Measurements from ENCODE around the gene NBAS.
A peak's percentile ranks its signal among the peaks of the same experiment; 100 is the strongest.

Gene NBAS

DNA sequence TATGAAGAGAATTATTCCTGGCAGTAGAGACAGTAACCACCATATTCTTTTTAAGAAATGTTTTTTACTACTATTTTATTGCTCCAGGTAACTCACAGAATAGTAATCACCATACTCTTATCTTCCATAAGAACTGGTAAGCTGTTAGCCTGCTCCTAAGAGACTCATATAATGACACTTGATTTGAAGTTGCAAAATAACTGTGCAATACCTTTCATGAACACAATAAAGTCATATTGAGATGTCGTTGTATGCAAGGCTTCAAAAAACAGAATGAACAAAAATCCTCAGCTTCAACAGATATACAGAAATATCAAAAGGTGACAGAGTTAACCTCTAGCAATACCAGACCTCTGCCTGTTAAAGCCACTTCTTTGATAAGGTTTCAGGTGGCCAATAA, 360.1 kb downstream of the NBAS start:
- H3K4me2 ChIP-seq (ENCODE audit: low read length), result no peak overlapping the region
- no peak overlapping the region for H4K8ac ChIP-seq (ENCODE audit: low read depth, low read length)
- no peaks in the 10 kb centered on the region for H3K36me3 ChIP-seq (ENCODE audit: control insufficient read depth, insufficient read depth, low read length)
- H3K4ac ChIP-seq (ENCODE audit: low read depth, low read length), result no peak overlapping the region
- no peak overlapping the region for H2BK120ac ChIP-seq (ENCODE audit: low read depth, low read length)
- no peak overlapping the region for H2BK15ac ChIP-seq (replicated peaks; ENCODE audit: low read depth)
- no peak overlapping the region for H3K56ac ChIP-seq (ENCODE audit: low read length)
- H3K4me1 ChIP-seq (ENCODE audit: control insufficient read depth, low read depth, low read length), result no peaks in the 10 kb centered on the region
- WGBS (ENCODE audit: extremely low coverage, insufficient coverage, low lambda C conversion rate), result no CpG with 5 or more reads among the region's 1 CpG
- H3K79me1 ChIP-seq (ENCODE audit: low read length), result no peaks in the 10 kb centered on the region
- no peak overlapping the region for H3K4me3 ChIP-seq (ENCODE audit: low read length)
- H2BK5ac ChIP-seq (ENCODE audit: low read length), result no peak overlapping the region
- no peak overlapping the region for H3K23ac ChIP-seq (ENCODE audit: low read length)
- H3K18ac ChIP-seq (ENCODE audit: low read length), result no peak overlapping the region
- no peak overlapping the region for H2AK5ac ChIP-seq (ENCODE audit: low read length)
- H3K27ac ChIP-seq (ENCODE audit: low read depth, low read length), result no peak overlapping the region
- no peak overlapping the region for H4K5ac ChIP-seq (ENCODE audit: low read length)
- no peak overlapping the region for H3K9ac ChIP-seq (ENCODE audit: low read length)
- H3K27me3 ChIP-seq (ENCODE audit: insufficient read depth, low read length, poor library complexity), result no peaks in the 10 kb centered on the region
- H3K79me2 ChIP-seq (ENCODE audit: control insufficient read depth, insufficient read depth, low read length), result no peaks in the 10 kb centered on the region
- DNase-seq, result no peak

GRCh38 chr2:15200581-15200980, 360.6 kb downstream of the NBAS start:
- H4K5ac ChIP-seq (ENCODE audit: low read length), result no peak overlapping the region

GRCh38 chr2:15198051-15198450, 363.1 kb downstream of the NBAS start:
- no peak overlapping the region for H3K4me3 ChIP-seq (ENCODE audit: low read length)
- WGBS (ENCODE audit: extremely low coverage, insufficient coverage, low lambda C conversion rate), result no CpG with 5 or more reads among the region's 3 CpGs
- no peak overlapping the region for H2BK120ac ChIP-seq (ENCODE audit: low read depth, low read length)
- no peak overlapping the region for H2BK5ac ChIP-seq (ENCODE audit: low read length)
- no peak overlapping the region for H3K18ac ChIP-seq (ENCODE audit: low read length)
- H2AK5ac ChIP-seq (ENCODE audit: low read length), result no peak overlapping the region
- no peak overlapping the region for H3K27ac ChIP-seq (ENCODE audit: low read depth, low read length)
- no peak overlapping the region for H2BK15ac ChIP-seq (replicated peaks; ENCODE audit: low read depth)
- no peak overlapping the region for H3K9ac ChIP-seq (ENCODE audit: low read length)
- H3K4ac ChIP-seq (ENCODE audit: low read depth, low read length), result no peak overlapping the region
- H3K4me2 ChIP-seq (ENCODE audit: low read length), result no peak overlapping the region
- no peak overlapping the region for H4K8ac ChIP-seq (ENCODE audit: low read depth, low read length)
- no peak overlapping the region for H3K56ac ChIP-seq (ENCODE audit: low read length)
- no peak overlapping the region for H4K5ac ChIP-seq (ENCODE audit: low read length)
- no peaks in the 10 kb centered on the region for H3K4me1 ChIP-seq (ENCODE audit: control insufficient read depth, low read depth, low read length)
- H3K36me3 ChIP-seq (ENCODE audit: control insufficient read depth, insufficient read depth, low read length), result no peaks in the 10 kb centered on the region
- H3K23ac ChIP-seq (ENCODE audit: low read length), result no peak overlapping the region
- H3K79me1 ChIP-seq (ENCODE audit: low read length), result no peaks in the 10 kb centered on the region
- no peaks in the 10 kb centered on the region for H3K79me2 ChIP-seq (ENCODE audit: control insufficient read depth, insufficient read depth, low read length)
- H3K27me3 ChIP-seq (ENCODE audit: insufficient read depth, low read length, poor library complexity), result no peaks in the 10 kb centered on the region
- DNase-seq, result no peak

More at GRCh38 chr2:15200581-15200980, 360.6 kb downstream of the NBAS start:
- H3K79me1 ChIP-seq (ENCODE audit: low read length), result no peaks in the 10 kb centered on the region
- no peak overlapping the region for H3K18ac ChIP-seq (ENCODE audit: low read length)
- no peak overlapping the region for H3K4ac ChIP-seq (ENCODE audit: low read depth, low read length)
- H3K4me1 ChIP-seq (ENCODE audit: control insufficient read depth, low read depth, low read length), result no peaks in the 10 kb centered on the region
- no peak overlapping the region for H3K56ac ChIP-seq (ENCODE audit: low read length)
- H3K9ac ChIP-seq (ENCODE audit: low read length), result no peak overlapping the region
- no peak overlapping the region for H2BK120ac ChIP-seq (ENCODE audit: low read depth, low read length)
- no peak for DNase-seq
- no peak overlapping the region for H3K4me2 ChIP-seq (ENCODE audit: low read length)
- no peak overlapping the region for H3K27ac ChIP-seq (ENCODE audit: low read depth, low read length)
- no peaks in the 10 kb centered on the region for H3K79me2 ChIP-seq (ENCODE audit: control insufficient read depth, insufficient read depth, low read length)
- H3K27me3 ChIP-seq (ENCODE audit: insufficient read depth, low read length, poor library complexity), result no peaks in the 10 kb centered on the region
- H3K4me3 ChIP-seq (ENCODE audit: low read length), result no peak overlapping the region
- no peak overlapping the region for H2BK5ac ChIP-seq (ENCODE audit: low read length)
- no peaks in the 10 kb centered on the region for H3K36me3 ChIP-seq (ENCODE audit: control insufficient read depth, insufficient read depth, low read length)
- no peak overlapping the region for H2AK5ac ChIP-seq (ENCODE audit: low read length)
- no peak overlapping the region for H3K23ac ChIP-seq (ENCODE audit: low read length)
- no peak overlapping the region for H2BK15ac ChIP-seq (replicated peaks; ENCODE audit: low read depth)
- no peak overlapping the region for H4K8ac ChIP-seq (ENCODE audit: low read depth, low read length)

DNA sequence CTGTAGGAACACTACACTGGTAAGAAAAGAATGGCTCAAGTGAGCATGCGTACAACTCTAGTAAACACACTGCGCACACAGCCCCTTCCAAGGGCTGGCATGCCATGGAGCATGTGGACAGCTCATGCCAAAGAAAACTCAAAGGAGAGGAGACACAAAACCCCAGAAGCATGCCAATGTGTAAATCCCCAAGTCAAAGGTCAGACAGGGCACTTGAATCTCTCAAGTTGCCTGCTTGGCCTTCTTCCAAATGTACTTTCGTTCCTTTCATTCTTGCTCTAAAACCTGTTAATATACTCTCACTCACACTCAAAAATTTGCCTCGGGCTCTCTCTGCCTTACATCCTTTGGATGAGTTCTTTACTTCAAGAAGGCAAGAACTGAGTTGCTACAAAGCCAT, 365.3 kb downstream of the NBAS start:
- Histone ChIP-seq H4K8ac (ENCODE audit: low read depth, low read length) (no peak overlapping the region), H3K18ac (ENCODE audit: low read length) (no peak overlapping the region)

DNA sequence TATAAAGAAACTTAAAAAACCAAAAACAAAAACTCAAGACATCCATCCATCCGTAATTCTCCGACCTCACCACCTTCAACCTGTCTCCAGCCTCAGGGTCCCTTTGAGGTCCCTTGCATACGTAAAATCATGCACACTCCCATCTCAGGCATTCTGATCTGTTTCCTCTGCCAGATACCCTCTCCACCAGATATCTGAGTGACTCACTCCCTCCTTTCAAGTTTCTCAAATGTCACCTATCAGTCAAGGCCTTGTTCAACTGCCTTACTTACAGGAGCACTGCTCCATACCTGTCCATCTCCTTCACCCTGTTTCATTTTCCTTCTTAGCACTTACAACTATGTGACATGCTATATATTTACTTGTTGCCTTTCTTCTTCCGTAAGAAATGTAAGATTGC, 369.3 kb downstream of the NBAS start:
- no peak overlapping the region for H2AK5ac ChIP-seq (ENCODE audit: low read length)
- H3K56ac ChIP-seq (ENCODE audit: low read length), result no peak overlapping the region
- no CpG with 5 or more reads among the region's 4 CpGs for WGBS (ENCODE audit: extremely low coverage, insufficient coverage, low lambda C conversion rate)
- H3K23ac ChIP-seq (ENCODE audit: low read length), result no peak overlapping the region
- no peaks in the 10 kb centered on the region for H3K79me2 ChIP-seq (ENCODE audit: control insufficient read depth, insufficient read depth, low read length)
- H3K27ac ChIP-seq (ENCODE audit: low read depth, low read length), result no peak overlapping the region
- no peak overlapping the region for H4K5ac ChIP-seq (ENCODE audit: low read length)
- H3K4me2 ChIP-seq (ENCODE audit: low read length), result no peak overlapping the region
- no peak overlapping the region for H3K4me3 ChIP-seq (ENCODE audit: low read length)
- H2BK15ac ChIP-seq (replicated peaks; ENCODE audit: low read depth), result no peak overlapping the region
- DNase-seq, result peak; percentile 26
- no peak overlapping the region for H2BK5ac ChIP-seq (ENCODE audit: low read length)
- H3K27me3 ChIP-seq (ENCODE audit: insufficient read depth, low read length, poor library complexity), result no peaks in the 10 kb centered on the region
- no peak overlapping the region for H2BK120ac ChIP-seq (ENCODE audit: low read depth, low read length)
- no peak overlapping the region for H4K8ac ChIP-seq (ENCODE audit: low read depth, low read length)
- H3K4ac ChIP-seq (ENCODE audit: low read depth, low read length), result no peak overlapping the region
- no peaks in the 10 kb centered on the region for H3K36me3 ChIP-seq (ENCODE audit: control insufficient read depth, insufficient read depth, low read length)
- no peak overlapping the region for H3K9ac ChIP-seq (ENCODE audit: low read length)
- no peaks in the 10 kb centered on the region for H3K79me1 ChIP-seq (ENCODE audit: low read length)
- H3K4me1 ChIP-seq (ENCODE audit: control insufficient read depth, low read depth, low read length), result no peaks in the 10 kb centered on the region
- H3K18ac ChIP-seq (ENCODE audit: low read length), result no peak overlapping the region

More for the DNA sequence above, 365.3 kb downstream of the NBAS start:
- Histone ChIP-seq H3K79me2 (ENCODE audit: control insufficient read depth, insufficient read depth, low read length) (no peaks in the 10 kb centered on the region), H4K5ac (ENCODE audit: low read length) (no peak overlapping the region), H2AK5ac (ENCODE audit: low read length) (no peak overlapping the region), H3K4me1 (ENCODE audit: control insufficient read depth, low read depth, low read length) (no peaks in the 10 kb centered on the region), H3K36me3 (ENCODE audit: control insufficient read depth, insufficient read depth, low read length) (no peaks in the 10 kb centered on the region), H3K27ac (ENCODE audit: low read depth, low read length) (no peak overlapping the region), H3K27me3 (ENCODE audit: insufficient read depth, low read length, poor library complexity) (no peaks in the 10 kb centered on the region), H3K23ac (ENCODE audit: low read length) (no peak overlapping the region), H2BK120ac (ENCODE audit: low read depth, low read length) (no peak overlapping the region), H3K9ac (ENCODE audit: low read length) (no peak overlapping the region), H3K4ac (ENCODE audit: low read depth, low read length) (no peak overlapping the region), H3K56ac (ENCODE audit: low read length) (no peak overlapping the region), H2BK15ac (replicated peaks; ENCODE audit: low read depth) (no peak overlapping the region), H3K79me1 (ENCODE audit: low read length) (no peaks in the 10 kb centered on the region), H3K4me2 (ENCODE audit: low read length) (no peak overlapping the region), H2BK5ac (ENCODE audit: low read length) (no peak overlapping the region), H3K4me3 (ENCODE audit: low read length) (no peak overlapping the region)
- no CpG with 5 or more reads among the region's 4 CpGs for WGBS (ENCODE audit: extremely low coverage, insufficient coverage, low lambda C conversion rate)
- no peak for DNase-seq

- Histone ChIP-seq H4K5ac (ENCODE audit: low read length) (no peak overlapping the region), H3K23ac (ENCODE audit: low read length) (no peak overlapping the region), H3K4me2 (ENCODE audit: low read length) (no peak overlapping the region), H3K79me2 (ENCODE audit: control insufficient read depth, insufficient read depth, low read length) (no peaks in the 10 kb centered on the region), H2BK120ac (ENCODE audit: low read depth, low read length) (no peak overlapping the region), H2BK15ac (replicated peaks; ENCODE audit: low read depth) (no peak overlapping the region), H3K79me1 (ENCODE audit: low read length) (no peaks in the 10 kb centered on the region), H3K36me3 (ENCODE audit: control insufficient read depth, insufficient read depth, low read length) (no peaks in the 10 kb centered on the region), H3K4me1 (ENCODE audit: control insufficient read depth, low read depth, low read length) (peaks cover 4% of the 10 kb centered on the region), H3K9ac (ENCODE audit: low read length) (no peak overlapping the region), H3K27ac (ENCODE audit: low read depth, low read length) (no peak overlapping the region), H3K27me3 (ENCODE audit: insufficient read depth, low read length, poor library complexity) (no peaks in the 10 kb centered on the region), H3K4ac (ENCODE audit: low read depth, low read length) (no peak overlapping the region), H3K4me3 (ENCODE audit: low read length) (no peak overlapping the region), H2BK5ac (ENCODE audit: low read length) (no peak overlapping the region), H2AK5ac (ENCODE audit: low read length) (no peak overlapping the region), H3K18ac (ENCODE audit: low read length) (no peak overlapping the region), H3K56ac (ENCODE audit: low read length) (no peak overlapping the region), H4K8ac (ENCODE audit: low read depth, low read length) (no peak overlapping the region)
- WGBS (ENCODE audit: extremely low coverage, insufficient coverage, low lambda C conversion rate), result no CpG with 5 or more reads among the region's 2 CpGs
- DNase-seq, result peak; percentile 68
Observed at GRCh38 chr2:15189216-15189615, 371.9 kb downstream of the NBAS start.

Data from mesendoderm (in vitro differentiated cells).